SKM-1 (cell line): ENCODE data around the gene EXT2.

Experiments
- DNase-seq: peaks from one replicate; lab custom pipeline; 2025; ENCODE audit not compliant: unreplicated experiment; lab: John Stamatoyannopoulos, UW

EXT2 gene

DNA sequence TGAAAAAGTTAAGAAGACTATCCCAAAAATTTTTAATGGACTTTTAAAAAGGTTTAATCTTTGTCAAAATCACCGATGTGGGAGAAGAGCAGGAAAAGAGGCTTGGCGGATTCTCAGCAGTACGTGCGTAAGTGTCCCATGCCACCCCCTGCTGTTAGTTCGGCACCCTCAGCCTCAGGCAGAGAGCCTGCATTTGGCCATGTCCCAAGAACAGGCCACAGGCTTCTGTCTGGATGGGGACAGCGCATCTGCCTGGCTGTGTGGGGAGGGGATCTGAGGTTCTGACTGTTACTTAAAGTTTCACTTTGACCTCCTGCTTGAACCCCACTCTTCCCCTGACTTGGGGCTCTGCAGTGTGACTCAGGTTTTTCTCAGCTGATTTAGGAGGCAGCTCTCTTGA, 35.3 kb downstream of the EXT2 start:
- no peak for DNase-seq

- peak; percentile 14 for DNase-seq
Measured at GRCh38 chr11:44133335-44133946, 38.0 kb downstream of the EXT2 start.

DNA sequence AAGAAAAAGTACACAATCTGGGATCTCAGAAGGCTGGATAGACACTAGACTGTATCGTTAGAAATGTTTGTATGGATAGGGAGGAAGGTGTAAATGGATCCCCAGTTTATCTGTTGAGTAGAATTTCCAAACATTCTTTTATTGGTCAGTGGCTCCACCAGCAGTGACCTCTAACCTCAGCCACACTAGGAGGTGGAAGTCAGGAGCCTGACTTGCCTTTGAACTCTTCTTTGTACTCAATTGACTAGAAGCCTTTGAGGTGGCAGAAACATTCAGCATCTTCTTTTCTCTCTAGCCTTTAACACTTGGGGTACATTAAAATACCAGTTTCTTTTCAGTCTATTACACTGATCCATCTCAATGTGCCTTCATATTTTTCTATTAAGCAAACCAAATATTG, 39.1 kb downstream of the EXT2 start:
- DNase-seq: no peak

- no peak for DNase-seq
Measured at GRCh38 chr11:44136176-44136945, 40.9 kb downstream of the EXT2 start.

- DNase-seq: no peak
Measured at GRCh38 chr11:44137057-44137456, 41.6 kb downstream of the EXT2 start.

GRCh38 chr11:44138286-44138685, 42.8 kb downstream of the EXT2 start:
- DNase-seq: no peak

DNA sequence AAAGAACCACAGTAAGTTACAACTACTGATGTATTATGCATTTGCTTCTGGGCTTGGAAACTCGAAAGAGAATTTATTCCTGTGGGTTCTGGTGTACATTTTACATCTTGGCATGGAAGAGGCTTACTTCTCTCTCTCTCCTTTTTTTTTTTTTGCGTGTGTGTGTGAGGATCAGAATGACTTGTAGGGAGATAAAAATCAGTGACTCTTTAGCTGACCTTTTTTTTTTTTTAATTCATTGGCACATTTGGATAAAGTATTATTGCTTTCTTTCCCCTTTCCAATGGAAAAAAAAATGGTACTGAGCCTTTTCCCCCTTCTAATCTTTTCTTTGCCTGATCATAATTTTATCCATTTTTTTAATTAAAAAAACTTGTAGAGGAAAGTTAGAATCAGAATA, 43.5 kb downstream of the EXT2 start:
- DNase-seq: no peak

GRCh38 chr11:44139565-44140330, 44.3 kb downstream of the EXT2 start:
- DNase-seq: no peak

GRCh38 chr11:44140372-44140771, 44.9 kb downstream of the EXT2 start:
- DNase-seq: no peak

GRCh38 chr11:44140805-44141204, 45.3 kb downstream of the EXT2 start:
- no peak for DNase-seq

DNA sequence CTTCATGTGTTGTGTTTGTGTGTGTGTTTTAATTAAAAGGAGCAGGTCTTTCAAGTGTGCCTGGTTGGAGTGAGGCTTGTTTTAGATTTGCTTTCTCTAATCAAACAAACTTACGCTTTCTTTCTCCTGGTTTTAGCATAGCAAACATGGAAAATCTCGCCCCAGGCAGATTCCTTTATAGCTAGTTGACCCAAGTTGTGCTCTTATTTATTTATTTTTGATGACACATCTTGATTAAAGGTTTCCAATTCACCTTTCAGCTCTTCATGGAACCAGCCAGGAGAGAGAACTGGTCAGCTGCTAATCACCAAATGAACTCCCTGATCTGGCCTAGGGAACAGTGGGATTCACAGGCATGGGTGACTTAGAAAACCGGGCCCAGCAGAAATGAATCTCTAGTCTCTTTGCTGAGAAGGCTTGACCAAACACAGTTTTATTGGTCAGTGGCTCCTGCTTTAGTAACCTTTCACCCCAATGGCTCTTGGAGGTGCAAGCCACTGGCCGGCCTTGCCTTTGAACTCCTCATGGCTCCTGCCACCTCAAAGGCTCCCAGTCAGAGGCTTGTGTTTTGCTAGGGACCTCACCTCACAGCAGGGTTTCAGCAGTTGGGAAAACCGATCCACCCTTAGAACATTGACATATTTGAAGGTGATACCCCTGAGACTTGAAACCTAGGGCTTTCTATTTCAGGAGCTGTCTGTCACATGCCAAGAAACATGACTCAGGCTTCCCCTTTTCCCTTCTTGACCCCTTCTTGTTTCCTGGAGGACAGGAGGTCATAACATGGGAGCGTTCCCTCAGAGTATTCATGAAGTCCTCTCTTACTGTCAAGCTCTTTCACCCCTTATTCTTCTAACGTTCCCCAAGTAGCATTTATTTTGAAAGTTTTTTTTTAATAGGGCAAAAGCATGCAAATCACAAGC, 48.8 kb downstream of the EXT2 start:
- no peak for DNase-seq

- no peak for DNase-seq
Measured at GRCh38 chr11:44145011-44145775, 49.7 kb downstream of the EXT2 start.

DNA sequence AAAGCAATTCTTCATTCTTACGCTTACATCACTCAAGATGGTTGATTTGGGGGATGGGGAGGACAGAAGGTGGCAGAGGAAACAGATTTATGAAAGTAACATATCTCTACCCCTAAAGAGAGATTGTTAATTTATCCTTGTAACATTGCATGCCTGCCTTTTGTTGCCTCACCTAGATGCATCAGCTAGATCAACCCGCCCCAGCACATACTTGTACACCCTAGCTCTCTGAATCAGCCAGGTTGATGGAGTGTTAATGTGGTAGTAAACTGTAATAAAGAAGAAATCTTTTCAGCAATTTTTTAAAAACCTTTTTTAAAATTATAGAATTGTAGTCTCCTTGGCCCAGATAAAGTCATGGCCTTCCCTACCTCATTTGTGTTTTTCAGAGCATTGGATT, 51.5 kb downstream of the EXT2 start:
- DNase-seq: no peak

- no peak for DNase-seq
Measured at GRCh38 chr11:44147751-44148150, 52.3 kb downstream of the EXT2 start.

DNA sequence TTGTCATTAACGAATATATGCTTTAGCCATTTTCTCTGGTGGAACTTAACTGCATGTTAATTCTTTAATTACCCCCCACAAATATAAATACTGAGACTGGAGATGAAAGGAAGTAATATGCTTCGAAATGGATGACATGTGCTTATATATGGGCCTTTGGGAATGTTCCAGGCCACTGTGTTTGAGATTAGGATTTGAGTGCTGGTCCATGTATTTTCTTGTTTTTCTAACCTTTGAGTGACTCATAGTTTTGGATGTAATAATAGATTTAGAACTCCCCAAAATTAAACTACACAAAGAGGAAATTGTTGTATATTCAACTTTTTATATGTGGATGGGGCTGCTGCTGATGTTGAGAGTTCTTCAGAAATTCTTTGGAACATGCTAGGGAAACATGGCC, 54.2 kb downstream of the EXT2 start:
- DNase-seq: no peak

GRCh38 chr11:44150401-44150800, 54.9 kb downstream of the EXT2 start:
- DNase-seq: no peak

GRCh38 chr11:44157019-44157418, 61.5 kb downstream of the EXT2 start:
- no peak for DNase-seq

- no peak for DNase-seq
Measured at GRCh38 chr11:44158384-44158783, 62.9 kb downstream of the EXT2 start.

- no peak for DNase-seq
Measured at GRCh38 chr11:44159848-44160721, 64.6 kb downstream of the EXT2 start.
